ENCODE results near the gene PLK2.

The PLK2 gene

GRCh38 chr5:58456026-58456425 is 3.9 kb downstream of the PLK2 start:
- peaks cover 5% of the 10 kb centered on the region for H3K36me3 ChIP-seq (ENCODE audit: control insufficient read depth, insufficient read depth, low read length)
- H3K79me2 ChIP-seq (ENCODE audit: control insufficient read depth, insufficient read depth, low read length) = peaks cover 12% of the 10 kb centered on the region
- H3K4ac ChIP-seq (ENCODE audit: low read depth, low read length) = no peak overlapping the region
- no peak overlapping the region for H3K27ac ChIP-seq (ENCODE audit: low read depth, low read length)
- H3K4me3 ChIP-seq (ENCODE audit: low read length) = no peak overlapping the region
- no peaks in the 10 kb centered on the region for H3K4me1 ChIP-seq (ENCODE audit: control insufficient read depth, low read depth, low read length)
- H3K4me2 ChIP-seq (ENCODE audit: low read length) = no peak overlapping the region
- H2BK5ac ChIP-seq (ENCODE audit: low read length) = no peak overlapping the region
- no peak overlapping the region for H3K23ac ChIP-seq (ENCODE audit: low read length)
- H4K5ac ChIP-seq (ENCODE audit: low read length) = no peak overlapping the region
- no peak overlapping the region for H2AK5ac ChIP-seq (ENCODE audit: low read length)
- peaks cover 1% of the 10 kb centered on the region for H3K79me1 ChIP-seq (ENCODE audit: low read length)
- no peak overlapping the region for H2BK15ac ChIP-seq (replicated peaks; ENCODE audit: low read depth)
- H3K18ac ChIP-seq (ENCODE audit: low read length) = no peak overlapping the region
- WGBS (ENCODE audit: extremely low coverage, insufficient coverage, low lambda C conversion rate) = no CpG with 5 or more reads among the region's 3 CpGs
- no peak overlapping the region for H3K56ac ChIP-seq (ENCODE audit: low read length)
- no peak overlapping the region for H4K8ac ChIP-seq (ENCODE audit: low read depth, low read length)
- H3K9ac ChIP-seq (ENCODE audit: low read length) = no peak overlapping the region
- H2BK120ac ChIP-seq (ENCODE audit: low read depth, low read length) = no peak overlapping the region
- no peak for DNase-seq
- no peaks in the 10 kb centered on the region for H3K27me3 ChIP-seq (ENCODE audit: insufficient read depth, low read length, poor library complexity)

GRCh38 chr5:58455480-58455879 is 4.4 kb downstream of the PLK2 start:
- H3K79me1 ChIP-seq (ENCODE audit: low read length) = peaks cover 1% of the 10 kb centered on the region
- WGBS (ENCODE audit: extremely low coverage, insufficient coverage, low lambda C conversion rate) = no CpG with 5 or more reads among the region's 5 CpGs
- H3K23ac ChIP-seq (ENCODE audit: low read length) = no peak overlapping the region
- no peak overlapping the region for H2BK120ac ChIP-seq (ENCODE audit: low read depth, low read length)
- no peak overlapping the region for H4K5ac ChIP-seq (ENCODE audit: low read length)
- H3K4me3 ChIP-seq (ENCODE audit: low read length) = no peak overlapping the region
- no peak overlapping the region for H3K27ac ChIP-seq (ENCODE audit: low read depth, low read length)
- no peaks in the 10 kb centered on the region for H3K27me3 ChIP-seq (ENCODE audit: insufficient read depth, low read length, poor library complexity)
- DNase-seq = no peak
- peaks cover 12% of the 10 kb centered on the region for H3K79me2 ChIP-seq (ENCODE audit: control insufficient read depth, insufficient read depth, low read length)
- no peaks in the 10 kb centered on the region for H3K4me1 ChIP-seq (ENCODE audit: control insufficient read depth, low read depth, low read length)
- peaks cover 5% of the 10 kb centered on the region for H3K36me3 ChIP-seq (ENCODE audit: control insufficient read depth, insufficient read depth, low read length)
- no peak overlapping the region for H2BK5ac ChIP-seq (ENCODE audit: low read length)
- H3K56ac ChIP-seq (ENCODE audit: low read length) = no peak overlapping the region
- no peak overlapping the region for H3K4me2 ChIP-seq (ENCODE audit: low read length)
- no peak overlapping the region for H3K18ac ChIP-seq (ENCODE audit: low read length)
- no peak overlapping the region for H3K9ac ChIP-seq (ENCODE audit: low read length)
- H2BK15ac ChIP-seq (replicated peaks; ENCODE audit: low read depth) = no peak overlapping the region
- no peak overlapping the region for H2AK5ac ChIP-seq (ENCODE audit: low read length)
- no peak overlapping the region for H4K8ac ChIP-seq (ENCODE audit: low read depth, low read length)
- H3K4ac ChIP-seq (ENCODE audit: low read depth, low read length) = no peak overlapping the region

GRCh38 chr5:58455066-58455465 is 4.8 kb downstream of the PLK2 start:
- Histone ChIP-seq H3K27me3 (ENCODE audit: insufficient read depth, low read length, poor library complexity) (no peaks in the 10 kb centered on the region), H3K4me1 (ENCODE audit: control insufficient read depth, low read depth, low read length) (no peaks in the 10 kb centered on the region), H3K4me2 (ENCODE audit: low read length) (no peak overlapping the region), H3K79me2 (ENCODE audit: control insufficient read depth, insufficient read depth, low read length) (peaks cover 12% of the 10 kb centered on the region), H4K8ac (ENCODE audit: low read depth, low read length) (no peak overlapping the region), H3K79me1 (ENCODE audit: low read length) (peaks cover 1% of the 10 kb centered on the region), H3K23ac (ENCODE audit: low read length) (no peak overlapping the region), H3K56ac (ENCODE audit: low read length) (no peak overlapping the region), H2BK5ac (ENCODE audit: low read length) (no peak overlapping the region), H2AK5ac (ENCODE audit: low read length) (no peak overlapping the region), H2BK15ac (replicated peaks; ENCODE audit: low read depth) (no peak overlapping the region), H4K5ac (ENCODE audit: low read length) (no peak overlapping the region), H3K18ac (ENCODE audit: low read length) (no peak overlapping the region), H3K9ac (ENCODE audit: low read length) (no peak overlapping the region), H3K4me3 (ENCODE audit: low read length) (no peak overlapping the region), H3K36me3 (ENCODE audit: control insufficient read depth, insufficient read depth, low read length) (peaks cover 5% of the 10 kb centered on the region), H2BK120ac (ENCODE audit: low read depth, low read length) (no peak overlapping the region), H3K27ac (ENCODE audit: low read depth, low read length) (no peak overlapping the region), H3K4ac (ENCODE audit: low read depth, low read length) (no peak overlapping the region)
- no CpG with 5 or more reads among the region's 5 CpGs for WGBS (ENCODE audit: extremely low coverage, insufficient coverage, low lambda C conversion rate)
- no peak for DNase-seq

- Histone ChIP-seq H3K27me3 (ENCODE audit: insufficient read depth, low read length, poor library complexity) (no peaks in the 10 kb centered on the region), H3K23ac (ENCODE audit: low read length) (no peak overlapping the region), H2BK120ac (ENCODE audit: low read depth, low read length) (no peak overlapping the region), H3K79me1 (ENCODE audit: low read length) (peaks cover 1% of the 10 kb centered on the region), H3K18ac (ENCODE audit: low read length) (no peak overlapping the region), H3K9ac (ENCODE audit: low read length) (no peak overlapping the region), H3K4me1 (ENCODE audit: control insufficient read depth, low read depth, low read length) (no peaks in the 10 kb centered on the region), H3K36me3 (ENCODE audit: control insufficient read depth, insufficient read depth, low read length) (peaks cover 5% of the 10 kb centered on the region), H3K4ac (ENCODE audit: low read depth, low read length) (no peak overlapping the region), H4K5ac (ENCODE audit: low read length) (no peak overlapping the region), H4K8ac (ENCODE audit: low read depth, low read length) (no peak overlapping the region), H3K4me3 (ENCODE audit: low read length) (no peak overlapping the region), H3K27ac (ENCODE audit: low read depth, low read length) (no peak overlapping the region), H2BK15ac (replicated peaks; ENCODE audit: low read depth) (no peak overlapping the region), H2BK5ac (ENCODE audit: low read length) (no peak overlapping the region), H3K56ac (ENCODE audit: low read length) (no peak overlapping the region), H3K4me2 (ENCODE audit: low read length) (no peak overlapping the region), H3K79me2 (ENCODE audit: control insufficient read depth, insufficient read depth, low read length) (peaks cover 7% of the 10 kb centered on the region), H2AK5ac (ENCODE audit: low read length) (no peak overlapping the region)
- no CpG with 5 or more reads among the region's 1 CpG for WGBS (ENCODE audit: extremely low coverage, insufficient coverage, low lambda C conversion rate)
- no peak for DNase-seq
Observed at GRCh38 chr5:58454025-58454424, 5.9 kb downstream of the PLK2 start.

GRCh38 chr5:58453306-58453705 is 6.6 kb downstream of the PLK2 start:
- Histone ChIP-seq H3K27me3 (ENCODE audit: insufficient read depth, low read length, poor library complexity) (no peaks in the 10 kb centered on the region), H3K9ac (ENCODE audit: low read length) (no peak overlapping the region), H3K18ac (ENCODE audit: low read length) (no peak overlapping the region), H3K4me1 (ENCODE audit: control insufficient read depth, low read depth, low read length) (no peaks in the 10 kb centered on the region), H4K8ac (ENCODE audit: low read depth, low read length) (no peak overlapping the region), H2BK5ac (ENCODE audit: low read length) (no peak overlapping the region), H3K79me1 (ENCODE audit: low read length) (peaks cover 1% of the 10 kb centered on the region), H3K36me3 (ENCODE audit: control insufficient read depth, insufficient read depth, low read length) (peaks cover 5% of the 10 kb centered on the region), H3K4me2 (ENCODE audit: low read length) (no peak overlapping the region), H3K79me2 (ENCODE audit: control insufficient read depth, insufficient read depth, low read length) (peaks cover 1% of the 10 kb centered on the region), H3K23ac (ENCODE audit: low read length) (no peak overlapping the region), H2AK5ac (ENCODE audit: low read length) (no peak overlapping the region), H3K4me3 (ENCODE audit: low read length) (no peak overlapping the region), H2BK120ac (ENCODE audit: low read depth, low read length) (no peak overlapping the region), H3K27ac (ENCODE audit: low read depth, low read length) (no peak overlapping the region), H4K5ac (ENCODE audit: low read length) (no peak overlapping the region), H3K56ac (ENCODE audit: low read length) (no peak overlapping the region), H2BK15ac (replicated peaks; ENCODE audit: low read depth) (no peak overlapping the region), H3K4ac (ENCODE audit: low read depth, low read length) (no peak overlapping the region)
- DNase-seq = no peak

GRCh38 chr5:58452566-58453258 is 7.2 kb downstream of the PLK2 start:
- Histone ChIP-seq H2BK15ac (replicated peaks; ENCODE audit: low read depth) (no peak overlapping the region), H3K4me2 (ENCODE audit: low read length) (no peak overlapping the region), H3K56ac (ENCODE audit: low read length) (no peak overlapping the region), H2BK5ac (ENCODE audit: low read length) (no peak overlapping the region), H3K79me1 (ENCODE audit: low read length) (peaks cover 1% of the 10 kb centered on the region), H3K4ac (ENCODE audit: low read depth, low read length) (no peak overlapping the region), H3K36me3 (ENCODE audit: control insufficient read depth, insufficient read depth, low read length) (peaks cover 5% of the 10 kb centered on the region), H2BK120ac (ENCODE audit: low read depth, low read length) (no peak overlapping the region), H3K9ac (ENCODE audit: low read length) (no peak overlapping the region), H4K8ac (ENCODE audit: low read depth, low read length) (no peak overlapping the region), H3K79me2 (ENCODE audit: control insufficient read depth, insufficient read depth, low read length) (no peaks in the 10 kb centered on the region), H3K18ac (ENCODE audit: low read length) (no peak overlapping the region), H2AK5ac (ENCODE audit: low read length) (no peak overlapping the region), H3K27me3 (ENCODE audit: insufficient read depth, low read length, poor library complexity) (no peaks in the 10 kb centered on the region), H4K5ac (ENCODE audit: low read length) (no peak overlapping the region), H3K4me3 (ENCODE audit: low read length) (no peak overlapping the region), H3K27ac (ENCODE audit: low read depth, low read length) (no peak overlapping the region), H3K4me1 (ENCODE audit: control insufficient read depth, low read depth, low read length) (no peaks in the 10 kb centered on the region), H3K23ac (ENCODE audit: low read length) (no peak overlapping the region)
- no peak for DNase-seq
- 100% methylated on average over 1 of the region's 3 CpGs for WGBS (ENCODE audit: extremely low coverage, insufficient coverage, low lambda C conversion rate)
